GM12878 (cell line): ENCODE results near the gene SLX9. TPM values are rescaled to one million over a fixed set of nuclear protein-coding genes. Genes with fewer than 3 reads are reported as not detected.

Experiments used
- ATAC-seq: fragments of 200-7000 bp; cut with Tn5 transposase; 3 replicates; pipeline ENCODE4 v1.9.1; 2020; ENCODE audit warnings: mild to moderate bottlenecking, moderate library complexity
- BruUV-seq: library from RNA; stranded (reverse); fragments of 400-500 nt; replicated peaks from 2 replicates; lab custom pipeline; 2021; lab: Mats Ljungman, UMichigan
- CTCF ChIA-PET: fragments of 300-600 bp; sonication (Branson Sonifier 250); formaldehyde crosslinking; extraction: SDS; loops from one replicate; lab custom pipeline; 2021; ENCODE audit warnings: inconsistent platforms; lab: Yijun Ruan, JAX
- POLR2A ChIA-PET: fragments of 350-600 bp; formaldehyde crosslinking; extraction: SDS; loops from one replicate; lab custom pipeline; 2021; ENCODE audit warnings: inconsistent platforms; lab: Charles Lee
- RAD21 ChIA-PET: fragments of 300-600 bp; sonication (Branson Sonifier 250); formaldehyde crosslinking; loops from one replicate; lab custom pipeline; 2023; ENCODE audit warnings: antibody characterized with exemption; ENCODE audit not compliant: unreplicated experiment; lab: Charles Lee
- SMC1A ChIA-PET: fragments of 300-600 bp; sonication (Branson Sonifier 250); formaldehyde crosslinking; loops from one replicate; lab custom pipeline; 2023; ENCODE audit not compliant: unreplicated experiment, uncharacterized antibody; lab: Charles Lee
- DNase-seq: peaks from one replicate; pipeline ENCODE4 v3.0.0-alpha.2; 2011; ENCODE audit warnings: low read depth, low spot score
- FAIRE-seq: peaks from 3 replicates; lab custom pipeline; 2011; peaks lifted over from hg19 to GRCh38; lab: Jason Lieb, UNC
- H2AFZ ChIP-seq: 2 replicates; pipeline ENCODE4 v1.6.0; 2011; ENCODE audit warnings: low read depth, low read length, control low read depth; ENCODE audit not compliant: control insufficient read depth
- H3K27ac ChIP-seq: 2 replicates; pipeline ENCODE4 v1.5.1; 2011; ENCODE audit warnings: control low read depth; ENCODE audit not compliant: control insufficient read depth, insufficient read depth
- H3K27me3 ChIP-seq, 2 experiments: replicated peaks in 1 of 2; 2 replicates each; pipeline versions ENCODE4 v1.6.0 to v1.6.1; 2011; ENCODE audit warnings: low read length in 1 of 2; ENCODE audit not compliant: control insufficient read depth in 2 of 2, insufficient read depth in 2 of 2
- H3K36me3 ChIP-seq, 2 experiments: 2 replicates each; pipeline ENCODE4 v1.5.1; 2011; ENCODE audit warnings: low read length in 1 of 2; ENCODE audit not compliant: control insufficient read depth in 2 of 2, insufficient read depth in 2 of 2
- H3K4me1 ChIP-seq: 2 replicates; pipeline ENCODE4 v1.6.1; 2011; ENCODE audit warnings: mild to moderate bottlenecking, low read length, moderate library complexity, mixed read lengths; ENCODE audit not compliant: control insufficient read depth, insufficient read depth
- H3K4me2 ChIP-seq: 2 replicates; pipeline ENCODE4 v1.6.0; 2011; ENCODE audit warnings: control low read depth; ENCODE audit not compliant: control insufficient read depth, insufficient read depth
- H3K4me3 ChIP-seq: fragments of 200-600 bp; sonication (generic); 2 replicates; pipeline ENCODE4 v1.5.1; 2016
- H3K79me2 ChIP-seq: 2 replicates; pipeline ENCODE4 v1.6.0; 2011; ENCODE audit warnings: low read length; ENCODE audit not compliant: control insufficient read depth, insufficient read depth
- H3K9ac ChIP-seq: 2 replicates; pipeline ENCODE4 v1.8.0; 2011; ENCODE audit warnings: low read length, control low read depth, mixed read lengths; ENCODE audit not compliant: control insufficient read depth, insufficient read depth
- H3K9me3 ChIP-seq: replicated peaks from 3 replicates; pipeline ENCODE4 v1.5.1; 2011; ENCODE audit warnings: mild to moderate bottlenecking, low read length; ENCODE audit not compliant: control insufficient read depth, insufficient read depth
- H4K20me1 ChIP-seq: 2 replicates; pipeline ENCODE4 v1.6.0; 2011; ENCODE audit not compliant: control insufficient read depth, insufficient read depth
- ATF2 ChIP-seq: IDR thresholded peaks from 2 replicates; pipeline ENCODE4 v1.6.1; 2012; ENCODE audit warnings: low read length, inconsistent platforms
- CREM ChIP-seq: IDR thresholded peaks from 2 replicates; pipeline ENCODE4 v1.6.1; 2014; ENCODE audit warnings: antibody characterized with exemption, low read depth
- GATAD2B ChIP-seq: fragments of 450-650 bp; conservative IDR thresholded peaks from 2 replicates; pipeline ENCODE4 v1.6.1; 2017; ENCODE audit warnings: low read depth, mild to moderate bottlenecking, moderate library complexity
- HDAC6 ChIP-seq: fragments of 200-600 bp; sonication (generic); IDR thresholded peaks from one replicate; pipeline ENCODE4 v1.8.0; 2017; ENCODE audit warnings: antibody characterized with exemption; ENCODE audit not compliant: unreplicated experiment
- HDGF ChIP-seq: fragments of 450-650 bp; IDR thresholded peaks from 2 replicates; pipeline ENCODE4 v1.6.1; 2016; ENCODE audit warnings: antibody characterized with exemption
- IKZF1 ChIP-seq: fragments of 450-650 bp; conservative IDR thresholded peaks from 2 replicates; pipeline ENCODE4 v1.6.1; 2017; ENCODE audit warnings: antibody characterized with exemption, mild to moderate bottlenecking
- JUND ChIP-seq: IDR thresholded peaks from 2 replicates; pipeline ENCODE4 v1.6.1; 2012; ENCODE audit warnings: low read depth, mild to moderate bottlenecking, low read length, improper control_type of control experiment, moderate library complexity
- MEF2B ChIP-seq: fragments of 450-650 bp; IDR thresholded peaks from 2 replicates; pipeline ENCODE4 v1.6.1; 2018; ENCODE audit warnings: mild to moderate bottlenecking, moderate library complexity; ENCODE audit not compliant: partially characterized antibody, poor library complexity, severe bottlenecking
- MXI1 ChIP-seq: fragments of 150-350 bp; IDR thresholded peaks from 2 replicates; pipeline ENCODE4 v1.6.1; 2011; ENCODE audit warnings: low read depth, mild to moderate bottlenecking, inconsistent platforms, low read length, improper control_type of control experiment
- MYB ChIP-seq: fragments of 150-350 bp; IDR thresholded peaks from 2 replicates; pipeline ENCODE4 v1.6.1; 2014; ENCODE audit warnings: mild to moderate bottlenecking, low read depth, low read length, borderline replicate concordance
- NFYB ChIP-seq: IDR thresholded peaks from 2 replicates; pipeline ENCODE4 v1.6.1; 2011; ENCODE audit warnings: low read depth, mild to moderate bottlenecking, low read length, improper control_type of control experiment, moderate library complexity; ENCODE audit not compliant: insufficient read depth
- PKNOX1 ChIP-seq: fragments of 450-650 bp; IDR thresholded peaks from 2 replicates; pipeline ENCODE4 v1.6.1; 2016; ENCODE audit warnings: mild to moderate bottlenecking
- PML ChIP-seq: IDR thresholded peaks from 2 replicates; pipeline ENCODE4 v1.6.1; 2012; ENCODE audit warnings: low read length, inconsistent platforms
- RAD21 ChIP-seq: IDR thresholded peaks from 2 replicates; pipeline ENCODE4 v1.6.1; 2011; ENCODE audit warnings: mild to moderate bottlenecking, low read depth, low read length, moderate library complexity; ENCODE audit not compliant: insufficient read depth
- WGBS: methylation state at CpG from one replicate; pipeline ENCODE4 v1.1.6; 2016; ENCODE audit warnings: low lambda C conversion rate; ENCODE audit not compliant: insufficient replicate concordance, insufficient coverage; ENCODE audit errors: missing lambda C conversion rate; 5-methylcytosine and 5-hydroxymethylcytosine counted together
- in situ Hi-C: fragments of 300-500 bp; cut with MboI; formaldehyde crosslinking; loops from 9 replicates; pipeline ENCODE4 v1.14.3; 2018; ENCODE audit warnings: mixed read lengths
- intact Hi-C: fragments of 100-400 bp; cut with micrococcal nuclease; formaldehyde crosslinking; loops from one replicate; pipeline ENCODE4 v1.14.2; 2022; ENCODE audit not compliant: unreplicated experiment
- polyA plus RNA-seq, 11 experiments: library from polyadenylated mRNA; depleted of rRNA in 4 of 11; unstranded in 6 of 11; stranded (reverse) in 5 of 11; fragments of >200 nt; fragmentation: Nextera tagmentation in 4 of 11; fragmentation: Illumina TruSeq in 1 of 11; extraction: Ambion mirVana in 4 of 11; extraction: Trizol in 1 of 11; gene quantifications; 1 replicate in 1 of 11; 2 replicates in 10 of 11; pipeline versions ENCODE4 v1.2.1 to v1.2.3, GENCODE V29; 2011 to 2016; ENCODE audit warnings: inconsistent platforms in 2 of 11, missing spikeins in 2 of 11, low read depth in 1 of 11
- total RNA-seq, 4 experiments: library from RNA; depleted of rRNA in 3 of 4; stranded (reverse); fragments of >200 nt in 3 of 4; fragmentation: Illumina TruSeq in 1 of 4; extraction: Trizol in 1 of 4; gene quantifications; 2 replicates each; pipeline versions ENCODE4 v1.2.1 to v1.2.3, GENCODE V29; 2013 to 2021
- TF ChIP-seq, protein P1 (sequence below): fragments of 150-350 bp; IDR thresholded peaks from 2 replicates; pipeline ENCODE4 v1.6.1; 2014; ENCODE audit warnings: mild to moderate bottlenecking, low read depth, low read length

The SLX9 gene
- total and polyA plus RNA-seq, 10 of the 15 experiments (the other 5 are each of a cell fraction or from before 2014, with no cell fraction given): 0.69 to 81.3 (median 33.9) TPM

GRCh38 chr21:44946254-44947041 is 6.6 kb downstream of the SLX9 start:
- ChIA-PET SMC1A (interaction anchor here (1.5 to 12.3 kb wide), 2 partner anchors 180 to 191 kb away, joined by 7 to 153 read pairs; no protein-coding TSS in a partner anchor), RAD21 (interaction anchor here (11.2 kb wide), 1 partner anchor 182 kb away, joined by 141 read pairs; no protein-coding TSS in a partner anchor), POLR2A (no interaction called here), CTCF (interaction anchor here (1.3 to 11.8 kb wide), 3 partner anchors 152 to 192 kb away, joined by 3 to 235 read pairs (median 219); no protein-coding TSS in a partner anchor)
- Histone ChIP-seq H3K9me3 (no peaks in the 10 kb centered on the region), H3K4me2 (no peak overlapping the region), H3K4me1 (peaks cover 18% of the 10 kb centered on the region), H3K36me3 (peaks cover 3 to 30% of the 10 kb centered on the region in 2 experiments; a peak in 2 of 4 replicates), H3K27me3 (no peaks in the 10 kb centered on the region), H3K4me3 (no peak overlapping the region), H3K9ac (no peak overlapping the region), H2AFZ (no peak overlapping the region), H3K79me2 (peaks cover 21% of the 10 kb centered on the region), H4K20me1 (peaks cover 5% of the 10 kb centered on the region), H3K27ac (no peak overlapping the region)
- intact Hi-C loops (no loop called here), in situ Hi-C loops (loop anchor here (5.0 kb wide), 2 partner anchors 181 to 881 kb away; no protein-coding TSS in a partner anchor)
- no peak for ATAC-seq
- TF ChIP-seq RAD21: no peak
- TF ChIP-seq PKNOX1: no peak
- TF ChIP-seq GATAD2B: no peak
- no peak for TF ChIP-seq CREM
- TF ChIP-seq ATF2: no peak
- no peak for TF ChIP-seq PML
- no peak for TF ChIP-seq MYB
- TF ChIP-seq HDAC6: no peak
- TF ChIP-seq MEF2B: no peak
- no peak for TF ChIP-seq IKZF1
- TF ChIP-seq NFYB: no peak
- TF ChIP-seq JUND: no peak
- TF ChIP-seq HDGF: no peak
- TF ChIP-seq, protein P1, sequence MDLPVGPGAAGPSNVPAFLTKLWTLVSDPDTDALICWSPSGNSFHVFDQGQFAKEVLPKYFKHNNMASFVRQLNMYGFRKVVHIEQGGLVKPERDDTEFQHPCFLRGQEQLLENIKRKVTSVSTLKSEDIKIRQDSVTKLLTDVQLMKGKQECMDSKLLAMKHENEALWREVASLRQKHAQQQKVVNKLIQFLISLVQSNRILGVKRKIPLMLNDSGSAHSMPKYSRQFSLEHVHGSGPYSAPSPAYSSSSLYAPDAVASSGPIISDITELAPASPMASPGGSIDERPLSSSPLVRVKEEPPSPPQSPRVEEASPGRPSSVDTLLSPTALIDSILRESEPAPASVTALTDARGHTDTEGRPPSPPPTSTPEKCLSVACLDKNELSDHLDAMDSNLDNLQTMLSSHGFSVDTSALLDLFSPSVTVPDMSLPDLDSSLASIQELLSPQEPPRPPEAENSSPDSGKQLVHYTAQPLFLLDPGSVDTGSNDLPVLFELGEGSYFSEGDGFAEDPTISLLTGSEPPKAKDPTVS: no peak
- TF ChIP-seq MXI1: no peak
- DNase-seq: no peak
- WGBS: 90% methylated on average over 25 of the region's 25 CpGs
- FAIRE-seq: no peak
- BruUV-seq: no TSS peak
